ENCODE data around the gene CNRIP1.

CNRIP1 gene

GRCh38 chr2:68317971-68318913 lies 1.5 kb downstream of the CNRIP1 start:
- no peak for TF ChIP-seq GATA2 (IDR thresholded peaks at IDR 0.05; ENCODE audit: low read depth, low read length)
- no peak for TF ChIP-seq GATA3 (IDR thresholded peaks at IDR 0.05; ENCODE audit: low read depth, low read length)

GRCh38 chr2:68316111-68316510 lies 3.6 kb downstream of the CNRIP1 start:
- TF ChIP-seq GATA3 (IDR thresholded peaks at IDR 0.05; ENCODE audit: low read depth, low read length) (no peak), GATA2 (IDR thresholded peaks at IDR 0.05; ENCODE audit: low read depth, low read length) (no peak)

GRCh38 chr2:68311033-68311432 lies 8.7 kb downstream of the CNRIP1 start:
- TF ChIP-seq GATA3 (IDR thresholded peaks at IDR 0.05; ENCODE audit: low read depth, low read length) (no peak), GATA2 (IDR thresholded peaks at IDR 0.05; ENCODE audit: low read depth, low read length) (no peak)

- TF ChIP-seq GATA3 (IDR thresholded peaks at IDR 0.05; ENCODE audit: low read depth, low read length) = no peak
- no peak for TF ChIP-seq GATA2 (IDR thresholded peaks at IDR 0.05; ENCODE audit: low read depth, low read length)
Measured at GRCh38 chr2:68309426-68309825, 10.3 kb downstream of the CNRIP1 start.

GRCh38 chr2:68303033-68303901 lies 16.5 kb downstream of the CNRIP1 start:
- TF ChIP-seq GATA2 (IDR thresholded peaks at IDR 0.05; ENCODE audit: low read depth, low read length) = no peak
- no peak for TF ChIP-seq GATA3 (IDR thresholded peaks at IDR 0.05; ENCODE audit: low read depth, low read length)

- TF ChIP-seq GATA3 (IDR thresholded peaks at IDR 0.05; ENCODE audit: low read depth, low read length) (no peak), GATA2 (IDR thresholded peaks at IDR 0.05; ENCODE audit: low read depth, low read length) (peak; percentile 44; the same call in 1 of the 2 replicates)
Measured at GRCh38 chr2:68302281-68302875, 17.4 kb downstream of the CNRIP1 start.

GRCh38 chr2:68295516-68295915 lies 24.2 kb downstream of the CNRIP1 start:
- TF ChIP-seq GATA3 (IDR thresholded peaks at IDR 0.05; ENCODE audit: low read depth, low read length) = no peak
- TF ChIP-seq GATA2 (IDR thresholded peaks at IDR 0.05; ENCODE audit: low read depth, low read length) = no peak

GRCh38 chr2:68294913-68295312 lies 24.8 kb downstream of the CNRIP1 start:
- TF ChIP-seq GATA2 (IDR thresholded peaks at IDR 0.05; ENCODE audit: low read depth, low read length) (no peak), GATA3 (IDR thresholded peaks at IDR 0.05; ENCODE audit: low read depth, low read length) (no peak)

- TF ChIP-seq GATA2 (IDR thresholded peaks at IDR 0.05; ENCODE audit: low read depth, low read length) (no peak), GATA3 (IDR thresholded peaks at IDR 0.05; ENCODE audit: low read depth, low read length) (no peak)
Measured at GRCh38 chr2:68294187-68294586, 25.6 kb downstream of the CNRIP1 start.

GRCh38 chr2:68293755-68294154 lies 26.0 kb downstream of the CNRIP1 start:
- TF ChIP-seq GATA3 (IDR thresholded peaks at IDR 0.05; ENCODE audit: low read depth, low read length) (no peak), GATA2 (IDR thresholded peaks at IDR 0.05; ENCODE audit: low read depth, low read length) (no peak)

- TF ChIP-seq GATA3 (IDR thresholded peaks at IDR 0.05; ENCODE audit: low read depth, low read length) (no peak), GATA2 (IDR thresholded peaks at IDR 0.05; ENCODE audit: low read depth, low read length) (no peak)
Measured at GRCh38 chr2:68293024-68293423, 26.7 kb downstream of the CNRIP1 start.

GRCh38 chr2:68292108-68292710 lies 27.5 kb downstream of the CNRIP1 start:
- TF ChIP-seq GATA2 (IDR thresholded peaks at IDR 0.05; ENCODE audit: low read depth, low read length) (no peak), GATA3 (IDR thresholded peaks at IDR 0.05; ENCODE audit: low read depth, low read length) (no peak)

- TF ChIP-seq GATA2 (IDR thresholded peaks at IDR 0.05; ENCODE audit: low read depth, low read length) = no peak
- no peak for TF ChIP-seq GATA3 (IDR thresholded peaks at IDR 0.05; ENCODE audit: low read depth, low read length)
Measured at GRCh38 chr2:68291314-68291713, 28.4 kb downstream of the CNRIP1 start.

- TF ChIP-seq GATA2 (IDR thresholded peaks at IDR 0.05; ENCODE audit: low read depth, low read length) (no peak), GATA3 (IDR thresholded peaks at IDR 0.05; ENCODE audit: low read depth, low read length) (no peak)
Measured at GRCh38 chr2:68290901-68291300, 28.8 kb downstream of the CNRIP1 start.
